SU-DHL-6 (cell line): ENCODE results near the gene LRRC55.

Source experiments
- EZH2phosphoT487 ChIP-seq: fragments of 200-600 bp; sonication (generic), shearing (Covaris generic); conservative IDR thresholded peaks from 2 replicates; pipeline ENCODE4 v1.6.1; 2018; ENCODE audit warnings: mild to moderate bottlenecking, antibody characterized with exemption, low read length, moderate library complexity, mixed read lengths
- TF ChIP-seq, protein P1 (sequence below): fragments of 200-600 bp; sonication (generic); IDR thresholded peaks from one replicate; pipeline ENCODE4 v1.5.1; 2017; ENCODE audit warnings: antibody characterized with exemption, mild to moderate bottlenecking, low read length, moderate library complexity; ENCODE audit not compliant: insufficient read depth, poor library complexity, severe bottlenecking

DNA sequence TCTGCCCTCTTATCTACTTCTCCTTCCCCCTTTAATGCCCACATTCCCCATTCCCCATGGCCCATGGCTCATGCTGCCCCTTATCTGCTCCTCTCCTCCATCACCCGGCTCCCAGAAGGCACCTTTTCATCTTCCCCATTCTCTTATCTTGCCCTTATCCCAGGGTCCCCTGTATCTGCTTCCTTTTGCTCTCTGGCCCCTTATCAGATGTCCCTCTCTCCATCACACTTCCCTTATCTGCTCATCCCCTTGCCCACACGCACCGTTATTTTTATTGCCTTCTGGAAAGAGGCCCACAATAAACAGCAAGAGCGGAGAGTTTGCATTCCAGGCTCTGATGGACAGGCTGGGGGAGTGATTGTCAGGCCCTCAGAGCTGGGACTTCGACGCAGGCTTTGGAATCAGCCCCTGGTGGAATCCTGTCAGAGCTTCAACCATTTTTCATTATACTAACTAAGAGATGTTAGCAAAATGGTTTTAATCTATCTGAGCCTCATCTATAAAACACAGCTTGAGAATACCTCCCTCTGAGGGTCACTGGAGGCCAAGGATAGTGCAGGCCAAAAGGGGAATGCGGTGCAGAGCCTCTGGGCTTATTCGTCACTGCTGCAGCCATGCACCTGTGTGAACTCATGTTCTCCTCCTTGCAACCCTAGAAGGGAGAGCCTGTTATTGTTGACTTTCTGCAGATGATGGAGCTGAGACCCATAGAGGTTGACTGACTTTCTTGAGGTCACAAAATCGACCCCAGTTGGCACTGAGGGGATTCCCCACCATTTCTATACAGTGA lies 37.0 kb upstream of the LRRC55 start:
- TF ChIP-seq, protein P1, sequence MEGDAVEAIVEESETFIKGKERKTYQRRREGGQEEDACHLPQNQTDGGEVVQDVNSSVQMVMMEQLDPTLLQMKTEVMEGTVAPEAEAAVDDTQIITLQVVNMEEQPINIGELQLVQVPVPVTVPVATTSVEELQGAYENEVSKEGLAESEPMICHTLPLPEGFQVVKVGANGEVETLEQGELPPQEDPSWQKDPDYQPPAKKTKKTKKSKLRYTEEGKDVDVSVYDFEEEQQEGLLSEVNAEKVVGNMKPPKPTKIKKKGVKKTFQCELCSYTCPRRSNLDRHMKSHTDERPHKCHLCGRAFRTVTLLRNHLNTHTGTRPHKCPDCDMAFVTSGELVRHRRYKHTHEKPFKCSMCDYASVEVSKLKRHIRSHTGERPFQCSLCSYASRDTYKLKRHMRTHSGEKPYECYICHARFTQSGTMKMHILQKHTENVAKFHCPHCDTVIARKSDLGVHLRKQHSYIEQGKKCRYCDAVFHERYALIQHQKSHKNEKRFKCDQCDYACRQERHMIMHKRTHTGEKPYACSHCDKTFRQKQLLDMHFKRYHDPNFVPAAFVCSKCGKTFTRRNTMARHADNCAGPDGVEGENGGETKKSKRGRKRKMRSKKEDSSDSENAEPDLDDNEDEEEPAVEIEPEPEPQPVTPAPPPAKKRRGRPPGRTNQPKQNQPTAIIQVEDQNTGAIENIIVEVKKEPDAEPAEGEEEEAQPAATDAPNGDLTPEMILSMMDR = no peak
- TF ChIP-seq EZH2phosphoT487 = no peak
